Cardiac muscle cell (in vitro differentiated cells and primary cell): ENCODE results near the gene INSR. TPM values are rescaled to one million over a fixed set of nuclear protein-coding genes. Genes with fewer than 3 reads are reported as not detected.

Experiments
- DNase-seq, 2 donors: peaks; one replicate each; pipeline versions ENCODE4 v3.0.0 to v3.0.0-alpha.2; 2010 to 2017; ENCODE audit warnings: low read depth in 1 of 2, low spot score in 1 of 2
- H3K27ac ChIP-seq: fragments of 200-600 bp; sonication (generic); 2 replicates; pipeline ENCODE4 v1.5.1; 2016
- H3K27me3 ChIP-seq: fragments of 200-600 bp; sonication (generic); 2 replicates; pipeline ENCODE4 v1.6.0; 2016; ENCODE audit warnings: control low read depth
- H3K36me3 ChIP-seq: fragments of 200-600 bp; sonication (generic); 2 replicates; pipeline ENCODE4 v1.5.1; 2016; ENCODE audit warnings: control low read depth
- H3K4me1 ChIP-seq: fragments of 200-600 bp; sonication (generic); 2 replicates; pipeline ENCODE4 v1.8.1; 2017; ENCODE audit warnings: low read depth, mild to moderate bottlenecking, mixed run types
- H3K4me3 ChIP-seq: fragments of 200-600 bp; sonication (generic); 2 replicates; pipeline ENCODE4 v1.5.1; 2016; ENCODE audit warnings: mild to moderate bottlenecking
- H3K9me3 ChIP-seq: fragments of 200-600 bp; sonication (generic); 2 replicates; pipeline ENCODE4 v1.5.1; 2017; ENCODE audit warnings: low read depth, mild to moderate bottlenecking, control low read depth
- polyA plus RNA-seq: library from polyadenylated mRNA; unstranded; fragments of >200 nt; fragmentation: Nextera tagmentation; extraction: Ambion mirVana; gene quantifications from 2 replicates; pipeline ENCODE4 v1.2.1, GENCODE V29; 2016
- total RNA-seq: library from RNA; depleted of rRNA; stranded (reverse); fragments of >200 nt; gene quantifications from 2 replicates; pipeline ENCODE4 v1.2.3, GENCODE V29; 2016
- TF ChIP-seq, protein P1 (sequence below): IDR thresholded peaks from 2 replicates; pipeline ENCODE4 v1.5.1; 2012; ENCODE audit warnings: low read depth, mild to moderate bottlenecking, low read length

The INSR gene
- total and polyA plus RNA-seq, 2 experiments from 2014 or later, result 7.0 to 34.9 TPM

DNA sequence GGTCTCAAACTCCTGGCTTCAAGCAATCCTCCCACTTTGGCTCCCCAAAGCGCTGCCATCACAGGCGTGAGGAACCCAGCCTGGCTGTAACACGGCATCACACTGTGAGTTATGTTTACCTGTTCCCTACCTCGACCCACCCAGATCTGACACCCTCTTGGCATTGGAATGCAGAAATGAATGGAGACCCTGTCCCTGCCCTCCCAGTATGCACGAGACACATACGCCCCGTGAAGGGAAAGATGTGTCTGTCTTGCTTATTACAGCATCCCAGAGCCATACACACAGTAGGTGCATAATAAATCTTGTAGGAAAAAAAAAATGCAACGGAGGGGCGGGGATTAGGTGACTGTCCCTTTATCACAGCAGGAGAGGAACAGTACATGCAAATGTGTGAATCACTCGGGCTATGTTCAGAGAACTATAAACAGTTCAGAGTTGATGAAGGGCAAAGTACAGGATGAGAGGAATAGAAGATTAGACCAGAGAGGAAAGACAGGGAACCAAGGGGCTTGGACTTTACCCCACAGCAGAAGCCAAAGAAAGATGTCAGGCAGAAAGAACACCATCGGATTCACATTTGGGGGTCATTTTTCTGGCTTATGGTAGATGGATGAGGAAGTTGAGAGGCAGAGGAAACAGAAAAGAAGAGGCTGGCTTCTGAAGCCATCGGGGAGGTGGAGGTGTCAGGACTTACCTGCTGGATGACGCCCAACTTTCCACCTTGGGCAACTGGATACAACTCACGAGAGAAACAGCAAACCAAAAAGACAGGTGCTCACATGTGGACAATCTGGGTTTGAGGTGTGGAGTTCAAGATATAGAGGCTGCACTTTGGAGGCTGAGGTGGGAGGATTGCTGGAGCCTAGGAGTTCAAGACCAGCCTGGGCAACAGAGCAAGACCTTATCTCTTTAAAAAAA lies 94.3 kb downstream of the INSR start:
- TF ChIP-seq, protein P1, sequence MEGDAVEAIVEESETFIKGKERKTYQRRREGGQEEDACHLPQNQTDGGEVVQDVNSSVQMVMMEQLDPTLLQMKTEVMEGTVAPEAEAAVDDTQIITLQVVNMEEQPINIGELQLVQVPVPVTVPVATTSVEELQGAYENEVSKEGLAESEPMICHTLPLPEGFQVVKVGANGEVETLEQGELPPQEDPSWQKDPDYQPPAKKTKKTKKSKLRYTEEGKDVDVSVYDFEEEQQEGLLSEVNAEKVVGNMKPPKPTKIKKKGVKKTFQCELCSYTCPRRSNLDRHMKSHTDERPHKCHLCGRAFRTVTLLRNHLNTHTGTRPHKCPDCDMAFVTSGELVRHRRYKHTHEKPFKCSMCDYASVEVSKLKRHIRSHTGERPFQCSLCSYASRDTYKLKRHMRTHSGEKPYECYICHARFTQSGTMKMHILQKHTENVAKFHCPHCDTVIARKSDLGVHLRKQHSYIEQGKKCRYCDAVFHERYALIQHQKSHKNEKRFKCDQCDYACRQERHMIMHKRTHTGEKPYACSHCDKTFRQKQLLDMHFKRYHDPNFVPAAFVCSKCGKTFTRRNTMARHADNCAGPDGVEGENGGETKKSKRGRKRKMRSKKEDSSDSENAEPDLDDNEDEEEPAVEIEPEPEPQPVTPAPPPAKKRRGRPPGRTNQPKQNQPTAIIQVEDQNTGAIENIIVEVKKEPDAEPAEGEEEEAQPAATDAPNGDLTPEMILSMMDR, result no peak
- no peak for DNase-seq
- Histone ChIP-seq H3K27me3 (peaks cover 4% of the 10 kb centered on the region), H3K4me1 (no peaks in the 10 kb centered on the region), H3K9me3 (no peaks in the 10 kb centered on the region), H3K4me3 (no peak overlapping the region), H3K36me3 (no peaks in the 10 kb centered on the region), H3K27ac (no peak overlapping the region)

DNA sequence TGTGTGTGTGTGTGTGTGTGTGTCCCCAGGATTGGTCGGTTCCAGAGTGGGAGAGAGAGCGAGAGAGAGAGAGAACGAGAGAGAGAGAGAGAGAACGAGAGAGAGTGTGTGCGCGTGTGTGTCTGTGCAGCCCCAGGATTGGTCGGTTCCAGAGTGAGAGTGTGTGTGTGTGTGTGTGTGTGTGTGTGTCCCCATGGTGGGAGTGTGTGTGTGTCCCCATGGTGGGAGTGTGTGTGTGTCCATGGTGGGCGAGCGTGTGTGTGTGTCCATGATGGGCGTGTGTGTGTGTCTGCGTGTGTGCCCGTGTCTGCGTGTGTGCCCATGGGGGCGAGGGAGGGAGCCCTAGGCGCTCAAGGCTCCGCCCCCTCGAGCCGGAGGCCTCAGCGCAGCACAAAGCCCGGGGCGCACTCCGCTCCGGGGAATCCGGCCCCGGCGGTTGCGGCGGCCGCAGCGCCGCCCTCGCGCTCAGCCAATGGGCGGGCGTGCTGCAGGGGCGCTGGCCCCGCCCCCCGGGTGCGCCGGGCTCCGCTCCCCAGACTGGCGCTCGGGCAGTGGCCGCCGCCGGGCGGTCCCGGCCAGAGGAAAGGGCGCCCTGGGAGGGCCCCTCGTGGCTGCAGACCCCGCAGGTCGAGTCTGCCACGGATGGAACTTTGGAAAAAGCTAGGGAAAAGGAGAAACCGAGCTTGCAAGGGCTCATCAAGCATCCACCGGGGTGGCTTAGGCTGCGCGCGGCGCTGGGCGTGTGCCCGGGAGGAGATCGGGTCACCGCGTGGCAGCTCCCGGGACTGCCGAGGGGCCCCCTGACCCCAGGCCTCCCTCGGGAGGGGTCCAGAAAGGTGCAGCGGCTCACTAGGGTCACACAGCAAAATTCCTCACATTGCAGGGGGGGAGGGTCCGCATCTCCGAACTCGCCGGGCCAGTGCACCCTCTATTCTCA lies 96.2 kb downstream of the INSR start:
- TF ChIP-seq, protein P1, result peak; percentile 7
- Histone ChIP-seq H3K27ac (peak overlapping the region; percentile 51), H3K4me1 (no peaks in the 10 kb centered on the region), H3K4me3 (peak overlapping the region; percentile 37), H3K27me3 (peaks cover 4% of the 10 kb centered on the region), H3K9me3 (no peaks in the 10 kb centered on the region), H3K36me3 (no peaks in the 10 kb centered on the region)
- DNase-seq, result peak; percentile 97

DNA sequence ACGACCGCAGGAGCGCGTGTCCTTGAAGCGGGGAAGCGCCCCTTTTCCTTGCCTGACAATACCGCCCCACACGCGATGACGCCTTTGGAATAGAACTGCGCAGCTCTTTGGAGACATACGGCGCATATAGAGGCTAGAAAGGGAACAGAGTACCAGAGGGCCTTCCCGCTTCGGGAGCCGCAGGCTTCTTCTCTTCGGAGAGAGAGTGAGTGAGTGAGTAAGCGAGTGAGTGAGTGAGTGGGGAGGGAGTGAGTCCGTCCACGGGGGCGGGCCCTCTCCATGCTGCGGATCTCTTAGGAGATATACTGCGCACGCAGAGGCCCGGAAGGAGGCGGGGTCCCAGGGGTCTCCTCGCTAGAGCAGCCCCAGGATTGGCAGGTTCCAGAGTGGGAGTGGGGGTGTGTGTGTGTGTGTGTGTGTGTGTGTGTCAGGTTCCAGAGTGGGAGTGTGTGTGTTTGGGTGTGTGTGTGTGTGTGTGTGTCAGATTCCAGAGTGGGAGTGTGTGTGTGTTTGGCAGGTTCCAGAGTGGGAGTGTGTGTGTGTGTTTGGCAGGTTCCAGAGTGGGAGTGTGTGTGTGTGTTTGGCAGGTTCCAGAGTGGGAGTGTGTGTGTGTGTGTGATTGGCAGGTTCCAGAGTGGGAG lies 97.0 kb downstream of the INSR start:
- Histone ChIP-seq H3K9me3 (no peaks in the 10 kb centered on the region), H3K27me3 (peaks cover 4% of the 10 kb centered on the region), H3K27ac (peak overlapping the region; percentile 51), H3K4me3 (peak overlapping the region; percentile 17), H3K4me1 (no peaks in the 10 kb centered on the region), H3K36me3 (no peaks in the 10 kb centered on the region)
- TF ChIP-seq, protein P1, result no peak
- peak; percentile 89 to 97 for DNase-seq

DNA sequence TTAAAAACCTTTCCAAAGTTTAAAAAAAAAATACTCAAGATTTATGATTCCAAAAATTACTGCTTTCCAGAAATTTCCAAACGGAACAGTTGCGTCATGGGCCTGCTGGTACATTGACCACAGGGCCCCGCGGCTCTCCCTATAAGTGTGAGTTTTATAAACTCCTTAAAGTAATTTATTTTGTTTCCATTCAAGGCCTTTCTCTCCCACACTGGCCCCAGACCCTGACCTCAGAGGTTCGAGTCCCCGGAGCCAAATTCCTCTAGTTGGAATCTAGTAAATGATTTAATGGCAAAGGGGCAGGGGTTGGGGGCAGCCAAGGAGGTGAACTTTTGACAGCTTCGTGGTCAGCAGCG lies 97.5 kb downstream of the INSR start:
- Histone ChIP-seq H3K27me3 (peaks cover 4% of the 10 kb centered on the region), H3K36me3 (no peaks in the 10 kb centered on the region), H3K27ac (no peak overlapping the region), H3K4me1 (no peaks in the 10 kb centered on the region), H3K9me3 (no peaks in the 10 kb centered on the region), H3K4me3 (peak overlapping the region; percentile 17)
- peak in 1 of 2 donors; percentile 46 for DNase-seq
- TF ChIP-seq, protein P1, result no peak

DNA sequence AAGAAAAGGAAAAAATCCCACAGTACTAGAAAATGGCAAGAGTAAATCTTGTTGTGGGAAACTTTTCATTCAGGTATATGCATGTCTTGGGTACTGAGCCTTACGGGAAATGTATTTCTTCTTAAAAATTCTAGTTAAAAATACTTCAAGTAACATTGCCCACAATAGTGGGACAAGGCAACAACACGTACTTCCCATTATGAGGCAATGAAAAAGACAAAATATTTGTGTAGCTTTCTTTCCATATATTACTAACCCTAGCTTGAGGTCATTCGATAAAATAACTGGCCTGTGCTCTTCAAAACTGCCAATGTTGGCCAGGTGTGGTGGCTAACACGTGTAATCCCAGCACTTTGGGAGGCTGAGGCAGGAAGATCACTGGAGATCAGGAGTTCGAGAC lies 99.2 kb downstream of the INSR start:
- H3K4me3 ChIP-seq, result no peak overlapping the region
- TF ChIP-seq, protein P1, result no peak
- DNase-seq, result no peak
- no peak overlapping the region for H3K27ac ChIP-seq
- H3K36me3 ChIP-seq, result no peaks in the 10 kb centered on the region
- no peaks in the 10 kb centered on the region for H3K9me3 ChIP-seq
- no peaks in the 10 kb centered on the region for H3K4me1 ChIP-seq
- H3K27me3 ChIP-seq, result peaks cover 4% of the 10 kb centered on the region
